ENCODE data around the gene MOSMO.

MOSMO gene

GRCh38 chr16:22055881-22056280 is 48.0 kb downstream of the MOSMO start:
- TF ChIP-seq, protein P1, sequence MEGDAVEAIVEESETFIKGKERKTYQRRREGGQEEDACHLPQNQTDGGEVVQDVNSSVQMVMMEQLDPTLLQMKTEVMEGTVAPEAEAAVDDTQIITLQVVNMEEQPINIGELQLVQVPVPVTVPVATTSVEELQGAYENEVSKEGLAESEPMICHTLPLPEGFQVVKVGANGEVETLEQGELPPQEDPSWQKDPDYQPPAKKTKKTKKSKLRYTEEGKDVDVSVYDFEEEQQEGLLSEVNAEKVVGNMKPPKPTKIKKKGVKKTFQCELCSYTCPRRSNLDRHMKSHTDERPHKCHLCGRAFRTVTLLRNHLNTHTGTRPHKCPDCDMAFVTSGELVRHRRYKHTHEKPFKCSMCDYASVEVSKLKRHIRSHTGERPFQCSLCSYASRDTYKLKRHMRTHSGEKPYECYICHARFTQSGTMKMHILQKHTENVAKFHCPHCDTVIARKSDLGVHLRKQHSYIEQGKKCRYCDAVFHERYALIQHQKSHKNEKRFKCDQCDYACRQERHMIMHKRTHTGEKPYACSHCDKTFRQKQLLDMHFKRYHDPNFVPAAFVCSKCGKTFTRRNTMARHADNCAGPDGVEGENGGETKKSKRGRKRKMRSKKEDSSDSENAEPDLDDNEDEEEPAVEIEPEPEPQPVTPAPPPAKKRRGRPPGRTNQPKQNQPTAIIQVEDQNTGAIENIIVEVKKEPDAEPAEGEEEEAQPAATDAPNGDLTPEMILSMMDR (IDR thresholded peaks at IDR 0.05), result no peak

GRCh38 chr16:22063888-22064467 is 56.1 kb downstream of the MOSMO start:
- DNase-seq (ENCODE audit: low spot score), result no peak
- H3K4me3 ChIP-seq, result no peak overlapping the region
- no peak overlapping the region for H3K27ac ChIP-seq
- TF ChIP-seq, protein P1 (IDR thresholded peaks at IDR 0.05), result no peak

More at GRCh38 chr16:22055881-22056280, 48.0 kb downstream of the MOSMO start:
- DNase-seq (ENCODE audit: low spot score), result no peak
- no peak overlapping the region for H3K27ac ChIP-seq
- H3K4me3 ChIP-seq, result no peak overlapping the region

DNA sequence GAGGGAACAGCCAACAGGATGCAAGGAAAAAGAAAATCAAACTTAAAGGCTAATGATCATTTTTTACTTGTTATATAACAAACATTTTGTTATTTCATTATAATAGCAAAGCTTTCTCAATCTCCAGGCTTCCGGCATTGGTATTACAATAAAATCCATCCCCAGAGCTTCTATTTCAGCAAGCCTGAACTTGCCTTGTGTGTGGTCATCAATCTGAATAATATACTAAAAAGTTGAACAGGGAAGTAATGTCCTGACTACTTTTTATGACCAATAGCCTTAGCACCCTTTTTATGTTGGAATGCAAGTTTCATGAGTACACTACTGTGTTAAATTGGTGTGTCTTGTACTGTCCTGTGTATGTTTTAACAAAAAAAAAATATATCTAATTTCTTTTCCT is 57.3 kb downstream of the MOSMO start:
- no peak overlapping the region for H3K27ac ChIP-seq
- H3K4me3 ChIP-seq, result no peak overlapping the region
- no peak for DNase-seq (ENCODE audit: low spot score)
- TF ChIP-seq, protein P1 (IDR thresholded peaks at IDR 0.05), result no peak

DNA sequence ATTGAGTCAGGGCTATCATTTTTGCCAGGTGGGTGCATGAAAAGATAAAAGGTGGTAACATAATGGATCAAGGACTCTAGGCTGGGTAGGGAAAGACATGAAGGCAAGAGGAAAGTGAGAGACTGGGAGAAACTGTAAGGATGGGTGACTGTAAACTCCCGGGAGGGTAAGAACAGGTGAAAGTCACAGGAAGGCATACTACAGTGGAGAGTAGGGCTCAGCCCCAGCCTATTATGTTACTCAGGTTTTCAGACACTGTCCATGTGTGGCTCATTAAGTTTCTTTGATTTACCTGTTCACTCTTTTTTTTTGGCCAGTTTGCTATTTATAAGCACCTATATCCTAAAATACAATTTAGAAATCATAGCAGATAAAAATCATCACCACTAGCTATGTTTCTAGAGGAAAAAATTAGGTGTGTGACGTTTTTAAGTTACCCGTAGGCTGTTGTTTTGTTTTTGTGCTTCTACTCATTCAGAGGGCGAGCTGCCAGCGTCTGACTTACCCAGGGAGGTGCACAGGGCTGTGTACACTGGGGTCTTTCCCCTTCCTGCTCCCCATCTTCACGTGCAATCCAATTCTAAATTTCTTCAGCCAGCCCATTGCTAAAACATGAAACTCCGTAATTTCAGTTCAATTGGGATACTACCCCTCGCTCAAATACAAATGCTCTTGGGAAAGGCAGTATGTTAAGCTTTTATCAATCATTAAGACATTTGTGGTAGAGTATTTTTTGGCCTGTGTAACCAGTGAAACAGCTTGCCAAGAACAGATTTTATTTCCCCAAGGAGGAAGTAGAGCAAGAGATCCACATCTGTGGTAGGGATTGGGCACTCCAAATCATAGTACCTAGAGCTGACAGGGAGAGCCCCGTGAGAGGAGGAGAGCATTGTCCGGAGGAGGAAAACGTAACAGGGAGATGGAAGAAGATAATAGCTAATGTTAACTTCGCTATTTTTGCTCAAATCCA is 62.7 kb downstream of the MOSMO start:
- TF ChIP-seq, protein P1 (IDR thresholded peaks at IDR 0.05), result no peak
- no peak for DNase-seq (ENCODE audit: low spot score)
- H3K27ac ChIP-seq, result peak overlapping the region in 1 of 2 donors; percentile 45
- peak overlapping the region; percentile 46 for H3K4me3 ChIP-seq

- TF ChIP-seq, protein P1 (IDR thresholded peaks at IDR 0.05), result no peak
- no peak for DNase-seq (ENCODE audit: low spot score)
- Histone ChIP-seq H3K27ac (peak overlapping the region in 1 of 2 donors; percentile 45), H3K4me3 (peak overlapping the region; percentile 46)
Observed at GRCh38 chr16:22071331-22071910, 63.5 kb downstream of the MOSMO start.

DNA sequence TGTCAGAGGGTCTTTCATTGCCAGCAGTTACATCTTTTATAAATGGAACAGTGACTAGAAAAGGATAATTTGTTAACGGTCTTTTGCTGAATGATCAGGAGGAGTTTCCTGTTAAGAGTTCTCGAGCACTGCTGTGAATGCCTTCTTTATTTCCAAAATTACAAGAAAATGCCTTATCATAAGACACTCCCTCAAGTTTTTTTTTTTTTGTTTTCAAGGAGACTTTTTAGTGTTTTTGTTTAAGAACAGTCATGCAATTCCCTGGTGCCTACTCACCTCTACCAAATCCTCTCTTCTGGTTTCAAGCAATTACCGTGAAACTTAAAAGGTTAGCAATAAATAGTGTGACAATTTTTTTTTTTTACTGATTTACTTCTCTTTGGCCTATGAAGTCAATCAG is 65.4 kb downstream of the MOSMO start:
- no peak for DNase-seq (ENCODE audit: low spot score)
- TF ChIP-seq, protein P1 (IDR thresholded peaks at IDR 0.05), result no peak
- Histone ChIP-seq H3K27ac (no peak overlapping the region), H3K4me3 (no peak overlapping the region)
